ENCODE data around the gene ERBIN. TPM values are rescaled to one million over a fixed set of nuclear protein-coding genes. Genes with fewer than 3 reads are reported as not detected.

ERBIN gene
- total and polyA plus RNA-seq, 9 of the 15 experiments (the other 6 are each of a cell fraction or from before 2014, with no cell fraction given): 11.9 to 72.8 (median 41.7) TPM

GRCh38 chr5:66010476-66010875, 84.1 kb downstream of the ERBIN start:
- intact Hi-C loops (cut with micrococcal nuclease) (no loop called here), in situ Hi-C loops (cut with MboI) (no loop called here)
- Histone ChIP-seq H3K4me3 (no peak overlapping the region), H3K4me2 (ENCODE audit: insufficient read depth, low read length) (no peak overlapping the region), H3K27me3 (ENCODE audit: control insufficient read depth in 2 of 2, insufficient read depth in 2 of 2, low read length in 2 of 2) (no peaks in the 10 kb centered on the region), H3K36me3 (ENCODE audit: control insufficient read depth, insufficient read depth, low read length) (peaks cover 29% of the 10 kb centered on the region; the same call in 2 of the 3 replicates), H3K9ac (ENCODE audit: insufficient read depth in 1 of 2, low read depth in 2 of 2, low read length in 2 of 2) (no peak overlapping the region), H4K20me1 (replicated peaks; ENCODE audit: control insufficient read depth, insufficient read depth, low read length) (no peaks in the 10 kb centered on the region; the same call in 1 of the 2 replicates), H3K27ac (ENCODE audit: extremely low read depth, low read depth, low read length) (no peak overlapping the region), H3K9me1 (ENCODE audit: control insufficient read depth, insufficient read depth, low read length) (no peaks in the 10 kb centered on the region), H3K9me3 (replicated peaks; ENCODE audit: control insufficient read depth, insufficient read depth, low read depth, low read length) (no peaks in the 10 kb centered on the region), H3K79me2 (ENCODE audit: control insufficient read depth, insufficient read depth, low read length) (peaks cover 29% of the 10 kb centered on the region), H3K4me1 (replicated peaks in 1 of 2; ENCODE audit: control insufficient read depth in 2 of 2, insufficient read depth in 2 of 2, low read length in 2 of 2) (no peaks in the 10 kb centered on the region), H2AFZ (ENCODE audit: low read depth, low read length) (no peak overlapping the region)
- TF ChIP-seq ZNF124 (CRISPR knock-in tag; IDR thresholded peaks at IDR 0.05) (no peak), ZNF696 (CRISPR knock-in tag; conservative IDR thresholded peaks at IDR 0.05) (no peak), CREBBP (IDR thresholded peaks at IDR 0.05; ENCODE audit: low read depth, low read length) (no peak), ZBTB34 (CRISPR knock-in tag; IDR thresholded peaks at IDR 0.05) (no peak), IRF2 (CRISPR knock-in tag; IDR thresholded peaks at IDR 0.05) (no peak), XRCC4 (IDR thresholded peaks at IDR 0.05; ENCODE audit: extremely low read depth, insufficient read depth, insufficient read length) (no peak), TBL1XR1 (IDR thresholded peaks at IDR 0.05; ENCODE audit: low read length in 2 of 2) (no peak), SUPT5H (IDR thresholded peaks at IDR 0.05) (no peak)
- TF ChIP-seq, protein P1, sequence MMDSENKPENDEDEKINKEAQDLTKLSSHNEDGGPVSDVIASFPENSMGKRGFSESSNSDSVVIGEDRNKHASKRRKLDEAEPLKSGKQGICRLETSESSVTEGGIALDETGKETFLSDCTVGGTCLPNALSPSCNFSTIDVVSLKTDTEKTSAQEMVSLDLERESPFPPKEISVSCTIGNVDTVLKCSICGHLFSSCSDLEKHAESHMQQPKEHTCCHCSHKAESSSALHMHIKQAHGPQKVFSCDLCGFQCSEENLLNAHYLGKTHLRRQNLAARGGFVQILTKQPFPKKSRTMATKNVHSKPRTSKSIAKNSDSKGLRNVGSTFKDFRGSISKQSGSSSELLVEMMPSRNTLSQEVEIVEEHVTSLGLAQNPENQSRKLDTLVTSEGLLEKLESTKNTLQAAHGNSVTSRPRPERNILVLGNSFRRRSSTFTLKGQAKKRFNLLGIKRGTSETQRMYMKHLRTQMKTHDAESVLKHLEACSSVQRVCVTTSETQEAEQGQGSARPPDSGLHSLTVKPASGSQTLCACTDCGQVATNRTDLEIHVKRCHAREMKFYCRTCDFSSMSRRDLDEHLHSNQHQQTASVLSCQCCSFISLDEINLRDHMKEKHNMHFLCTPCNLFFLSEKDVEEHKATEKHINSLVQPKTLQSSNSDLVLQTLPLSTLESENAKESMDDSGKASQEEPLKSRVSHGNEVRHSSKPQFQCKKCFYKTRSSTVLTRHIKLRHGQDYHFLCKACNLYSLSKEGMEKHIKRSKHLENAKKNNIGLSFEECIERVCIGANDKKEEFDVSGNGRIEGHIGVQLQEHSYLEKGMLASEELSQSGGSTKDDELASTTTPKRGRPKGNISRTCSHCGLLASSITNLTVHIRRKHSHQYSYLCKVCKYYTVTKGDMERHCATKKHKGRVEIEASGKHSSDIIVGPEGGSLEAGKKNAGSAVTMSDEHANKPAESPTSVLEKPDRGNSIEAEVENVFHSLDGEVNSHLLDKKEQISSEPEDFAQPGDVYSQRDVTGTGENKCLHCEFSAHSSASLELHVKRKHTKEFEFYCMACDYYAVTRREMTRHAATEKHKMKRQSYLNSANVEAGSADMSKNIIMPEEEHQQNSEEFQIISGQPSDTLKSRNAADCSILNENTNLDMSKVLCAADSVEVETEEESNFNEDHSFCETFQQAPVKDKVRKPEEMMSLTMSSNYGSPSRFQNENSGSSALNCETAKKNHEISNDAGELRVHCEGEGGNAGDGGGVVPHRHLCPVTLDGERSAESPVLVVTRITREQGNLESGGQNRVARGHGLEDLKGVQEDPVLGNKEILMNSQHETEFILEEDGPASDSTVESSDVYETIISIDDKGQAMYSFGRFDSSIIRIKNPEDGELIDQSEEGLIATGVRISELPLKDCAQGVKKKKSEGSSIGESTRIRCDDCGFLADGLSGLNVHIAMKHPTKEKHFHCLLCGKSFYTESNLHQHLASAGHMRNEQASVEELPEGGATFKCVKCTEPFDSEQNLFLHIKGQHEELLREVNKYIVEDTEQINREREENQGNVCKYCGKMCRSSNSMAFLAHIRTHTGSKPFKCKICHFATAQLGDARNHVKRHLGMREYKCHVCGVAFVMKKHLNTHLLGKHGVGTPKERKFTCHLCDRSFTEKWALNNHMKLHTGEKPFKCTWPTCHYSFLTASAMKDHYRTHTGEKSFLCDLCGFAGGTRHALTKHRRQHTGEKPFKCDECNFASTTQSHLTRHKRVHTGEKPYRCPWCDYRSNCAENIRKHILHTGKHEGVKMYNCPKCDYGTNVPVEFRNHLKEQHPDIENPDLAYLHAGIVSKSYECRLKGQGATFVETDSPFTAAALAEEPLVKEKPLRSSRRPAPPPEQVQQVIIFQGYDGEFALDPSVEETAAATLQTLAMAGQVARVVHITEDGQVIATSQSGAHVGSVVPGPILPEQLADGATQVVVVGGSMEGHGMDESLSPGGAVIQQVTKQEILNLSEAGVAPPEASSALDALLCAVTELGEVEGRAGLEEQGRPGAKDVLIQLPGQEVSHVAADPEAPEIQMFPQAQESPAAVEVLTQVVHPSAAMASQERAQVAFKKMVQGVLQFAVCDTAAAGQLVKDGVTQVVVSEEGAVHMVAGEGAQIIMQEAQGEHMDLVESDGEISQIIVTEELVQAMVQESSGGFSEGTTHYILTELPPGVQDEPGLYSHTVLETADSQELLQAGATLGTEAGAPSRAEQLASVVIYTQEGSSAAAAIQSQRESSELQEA (IDR thresholded peaks at IDR 0.05; ENCODE audit: low read depth): no peak
- ChIA-PET POLR2A (interaction anchor here (0.6 kb wide), 1 partner anchor 9 kb away, joined by 3 read pairs; no protein-coding TSS in a partner anchor), CTCF (ENCODE audit: low intra/inter-chr PET ratio) (no interaction called here)
- DNase-seq (ENCODE audit: extremely low read depth in 1 of 4, low spot score in 3 of 4) (no peak), ATAC-seq (no peak), FAIRE-seq (no peak)
- BruUV-seq (replicated peaks): no TSS peak

Data from K562 (cell line).